Chondrocyte (in vitro differentiated cells): ENCODE measurements around the gene DPP3. TPM values are rescaled to one million over a fixed set of nuclear protein-coding genes. Genes with fewer than 3 reads are reported as not detected.

ENCODE experiments used
- DNase-seq: peaks from one replicate; pipeline ENCODE4 v3.0.0; 2021; ENCODE audit warnings: mixed read lengths, low spot score
- H3K27ac Mint-ChIP-seq: one replicate; pipeline ENCODE4 v1.8.0; 2021; ENCODE audit warnings: mild to moderate bottlenecking, moderate library complexity, mixed read lengths; ENCODE audit not compliant: unreplicated experiment
- H3K27me3 Mint-ChIP-seq: 2 replicates; pipeline ENCODE4 v1.8.0; 2021; ENCODE audit warnings: low read depth, mixed read lengths
- H3K36me3 Mint-ChIP-seq: 2 replicates; pipeline ENCODE4 v1.8.0; 2021; ENCODE audit warnings: low read depth, mixed read lengths
- H3K4me1 Mint-ChIP-seq: 2 replicates; pipeline ENCODE4 v1.8.0; 2021; ENCODE audit warnings: low read depth, mild to moderate bottlenecking, mixed read lengths
- H3K4me3 Mint-ChIP-seq: one replicate; pipeline ENCODE4 v1.8.0; 2021; ENCODE audit warnings: mild to moderate bottlenecking, moderate library complexity, mixed read lengths; ENCODE audit not compliant: unreplicated experiment
- H3K9me3 Mint-ChIP-seq: 2 replicates; pipeline ENCODE4 v1.8.0; 2021; ENCODE audit warnings: low read depth, mixed read lengths
- total RNA-seq: library from RNA; stranded (reverse); gene quantifications from 3 replicates; pipeline ENCODE4 v1.2.1, GENCODE V29; 2021
- TF ChIP-seq, protein P1 (sequence below): fragments of 200-600 bp; sonication (generic); IDR thresholded peaks from 2 replicates; pipeline ENCODE4 v1.5.0; 2021; ENCODE audit warnings: antibody characterized with exemption, mild to moderate bottlenecking, moderate library complexity

Gene DPP3
- total RNA-seq, 1 donor from 2014 or later: 44.4 TPM

DNA sequence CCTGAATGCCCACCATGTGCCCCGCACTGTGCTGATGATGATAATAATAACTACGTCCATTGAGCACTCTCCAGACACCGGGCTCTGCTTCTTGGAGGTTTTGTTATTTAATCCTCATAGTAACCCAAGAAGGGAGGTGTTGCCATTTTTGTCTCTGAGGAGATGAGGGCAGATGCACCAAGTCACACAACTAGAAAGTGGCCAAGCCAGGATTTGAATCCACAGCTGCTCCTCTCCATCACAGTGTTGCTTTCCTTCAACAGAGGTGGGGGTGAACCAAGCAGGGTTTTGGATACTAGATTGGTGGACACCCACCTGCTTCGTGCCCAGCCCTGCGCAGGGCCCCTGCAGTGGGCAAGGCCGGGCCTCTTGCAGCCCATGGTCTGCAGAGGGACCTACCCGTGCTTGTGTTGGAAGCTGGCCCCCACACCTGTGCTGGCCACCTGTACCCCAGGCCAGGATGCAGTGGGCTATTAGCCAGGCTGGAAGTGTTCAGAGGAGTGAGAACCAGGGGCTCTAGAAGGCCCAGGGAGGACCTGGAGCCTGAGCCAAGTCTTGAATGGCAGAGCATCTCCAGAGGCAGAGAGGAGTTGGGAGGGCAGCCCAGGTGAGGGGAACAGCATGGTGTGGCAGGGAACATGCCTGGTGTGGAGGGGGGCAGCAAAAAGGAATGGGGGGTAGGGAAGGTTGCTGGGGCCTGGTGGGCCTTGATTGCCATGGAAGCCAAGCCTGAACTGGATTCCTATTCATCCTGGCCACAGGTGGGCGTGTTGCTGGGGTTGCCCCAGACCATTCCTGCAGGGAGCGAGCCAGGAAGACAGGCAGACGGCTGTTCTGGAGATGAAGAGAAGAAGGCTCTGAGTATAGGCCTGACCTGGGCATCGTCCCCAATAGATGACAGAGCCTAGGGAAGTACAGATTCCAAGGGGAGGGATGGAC, 2.7 kb upstream of the DPP3 start:
- DNase-seq: no peak
- Mint-ChIP-seq H3K4me1 (peaks cover 18% of the 10 kb centered on the region), H3K4me3 (no peak overlapping the region), H3K9me3 (no peaks in the 10 kb centered on the region), H3K27ac (peak overlapping the region; percentile 17), H3K36me3 (no peaks in the 10 kb centered on the region), H3K27me3 (no peaks in the 10 kb centered on the region)
- TF ChIP-seq, protein P1, sequence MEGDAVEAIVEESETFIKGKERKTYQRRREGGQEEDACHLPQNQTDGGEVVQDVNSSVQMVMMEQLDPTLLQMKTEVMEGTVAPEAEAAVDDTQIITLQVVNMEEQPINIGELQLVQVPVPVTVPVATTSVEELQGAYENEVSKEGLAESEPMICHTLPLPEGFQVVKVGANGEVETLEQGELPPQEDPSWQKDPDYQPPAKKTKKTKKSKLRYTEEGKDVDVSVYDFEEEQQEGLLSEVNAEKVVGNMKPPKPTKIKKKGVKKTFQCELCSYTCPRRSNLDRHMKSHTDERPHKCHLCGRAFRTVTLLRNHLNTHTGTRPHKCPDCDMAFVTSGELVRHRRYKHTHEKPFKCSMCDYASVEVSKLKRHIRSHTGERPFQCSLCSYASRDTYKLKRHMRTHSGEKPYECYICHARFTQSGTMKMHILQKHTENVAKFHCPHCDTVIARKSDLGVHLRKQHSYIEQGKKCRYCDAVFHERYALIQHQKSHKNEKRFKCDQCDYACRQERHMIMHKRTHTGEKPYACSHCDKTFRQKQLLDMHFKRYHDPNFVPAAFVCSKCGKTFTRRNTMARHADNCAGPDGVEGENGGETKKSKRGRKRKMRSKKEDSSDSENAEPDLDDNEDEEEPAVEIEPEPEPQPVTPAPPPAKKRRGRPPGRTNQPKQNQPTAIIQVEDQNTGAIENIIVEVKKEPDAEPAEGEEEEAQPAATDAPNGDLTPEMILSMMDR: no peak

DNA sequence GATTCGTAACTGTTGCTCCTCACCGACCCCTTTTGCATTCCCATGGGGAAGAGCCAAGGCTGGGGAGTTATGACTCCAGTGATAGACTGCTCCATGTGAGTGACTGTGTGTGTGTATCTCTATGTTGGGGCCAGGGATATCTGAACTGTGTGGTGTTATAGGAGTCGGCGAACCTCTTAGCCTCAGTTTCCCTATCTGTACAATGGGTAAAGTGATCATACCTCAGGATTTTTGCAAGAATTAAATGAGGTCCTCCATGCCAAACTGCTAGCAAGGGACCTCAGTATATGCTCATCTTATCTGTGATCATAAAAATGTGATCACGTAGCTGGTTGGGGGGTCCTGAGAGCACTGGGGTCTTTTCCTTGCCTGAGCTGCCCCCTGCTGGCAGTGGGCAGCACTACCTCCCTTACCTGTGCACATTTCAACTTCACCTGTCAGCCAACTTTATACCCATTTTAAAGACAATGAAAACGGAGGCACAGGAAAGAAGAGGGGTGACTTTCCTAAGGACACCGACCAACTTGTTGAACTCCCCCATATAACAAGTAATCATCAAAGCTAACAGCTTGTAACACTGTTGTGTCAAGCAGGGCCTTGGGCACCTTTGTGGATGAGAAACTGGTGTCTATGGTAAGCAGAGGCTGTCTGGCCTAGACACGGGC, 1.4 kb upstream of the DPP3 start:
- H3K36me3 Mint-ChIP-seq: no peaks in the 10 kb centered on the region
- peak overlapping the region; percentile 99 for H3K4me3 Mint-ChIP-seq
- peak overlapping the region; percentile 95 for H3K27ac Mint-ChIP-seq
- TF ChIP-seq, protein P1: peak; percentile 85
- no peak for DNase-seq
- peaks cover 18% of the 10 kb centered on the region for H3K4me1 Mint-ChIP-seq
- no peaks in the 10 kb centered on the region for H3K9me3 Mint-ChIP-seq
- no peaks in the 10 kb centered on the region for H3K27me3 Mint-ChIP-seq

DNA sequence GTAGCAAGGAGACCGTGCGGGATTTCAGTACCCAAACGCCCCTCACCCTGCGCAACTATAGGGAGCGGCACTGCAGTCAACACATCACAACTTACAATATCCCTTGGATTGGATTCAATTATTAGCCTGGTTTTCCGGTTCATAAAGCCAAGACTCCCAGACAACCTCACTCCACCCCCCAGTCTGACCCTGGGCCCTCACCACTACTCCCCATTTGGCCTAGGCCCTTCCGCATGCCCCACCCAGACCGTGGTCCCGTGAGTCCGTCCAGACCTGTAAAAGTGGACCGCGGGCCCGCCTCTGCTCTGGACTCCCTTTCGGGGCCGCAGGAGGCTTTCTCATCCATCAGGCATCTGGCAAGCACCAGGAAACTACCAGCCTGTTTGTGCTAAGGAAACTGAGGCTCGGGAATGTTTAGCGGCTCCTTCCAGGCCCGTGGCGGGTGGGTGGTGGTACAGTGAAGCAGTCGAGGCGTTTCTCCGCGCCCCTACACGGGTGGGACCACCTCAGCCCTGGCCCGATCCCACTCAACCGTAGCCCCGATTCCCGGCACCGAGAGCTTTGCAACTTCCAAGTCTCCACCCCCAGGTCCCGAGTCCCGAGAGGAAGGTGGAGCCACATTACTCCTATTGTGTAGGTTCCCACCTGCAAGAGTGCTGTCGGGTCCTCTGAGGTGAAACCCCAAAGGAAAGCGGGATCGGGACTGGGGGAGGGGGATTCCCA, 679 bp upstream of the DPP3 start:
- Mint-ChIP-seq H3K27ac (peak overlapping the region; percentile 95), H3K27me3 (no peaks in the 10 kb centered on the region), H3K4me3 (peak overlapping the region; percentile 99), H3K4me1 (peaks cover 18% of the 10 kb centered on the region), H3K9me3 (no peaks in the 10 kb centered on the region), H3K36me3 (no peaks in the 10 kb centered on the region)
- TF ChIP-seq, protein P1: no peak
- no peak for DNase-seq

DNA sequence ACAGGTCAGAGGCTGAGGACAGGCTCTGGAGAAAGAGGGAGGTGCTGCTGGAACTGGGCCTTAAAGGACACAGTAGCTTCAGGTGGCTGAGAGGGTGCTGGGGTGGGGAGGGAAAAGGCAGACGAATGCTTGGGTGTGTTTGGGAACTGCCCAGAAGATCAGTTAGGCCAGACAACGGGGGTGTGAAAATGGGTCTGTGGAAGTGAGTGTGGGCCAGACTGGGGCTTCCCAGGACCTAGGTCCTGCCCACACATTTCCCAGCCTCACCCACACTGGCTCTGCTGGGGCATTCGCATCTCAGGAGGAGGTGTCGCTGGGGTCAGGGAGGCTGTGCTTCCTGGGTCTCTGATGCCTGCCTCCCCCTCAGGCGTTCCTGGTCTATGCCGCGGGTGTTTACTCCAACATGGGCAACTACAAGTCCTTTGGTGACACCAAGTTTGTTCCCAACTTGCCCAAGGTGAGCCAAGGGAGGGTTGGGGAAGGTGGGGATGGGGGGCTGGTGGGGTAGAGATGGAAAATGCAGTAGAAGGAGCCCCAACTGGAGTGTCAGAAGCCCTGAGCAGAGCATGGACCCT, 4.7 kb downstream of the DPP3 start:
- no peaks in the 10 kb centered on the region for H3K27me3 Mint-ChIP-seq
- DNase-seq: no peak
- H3K4me1 Mint-ChIP-seq: peaks cover 5% of the 10 kb centered on the region
- TF ChIP-seq, protein P1: no peak
- H3K9me3 Mint-ChIP-seq: no peaks in the 10 kb centered on the region
- H3K36me3 Mint-ChIP-seq: peaks cover 5% of the 10 kb centered on the region
- no peak overlapping the region for H3K4me3 Mint-ChIP-seq
- H3K27ac Mint-ChIP-seq: no peak overlapping the region
